GM21390 (cell line): Measurements from ENCODE around the gene COPB2.
"Not testable (repeated sequence)": the region's sequence is repeated elsewhere in the genome, so short reads cannot be mapped to it uniquely, and the experiment has no call there.

Source experiments
- ATAC-seq: cut with Tn5 transposase; IDR thresholded peaks from one replicate; pipeline ENCODE4 v1.9.1; 2021; ENCODE audit not compliant: unreplicated experiment

Gene COPB2

DNA sequence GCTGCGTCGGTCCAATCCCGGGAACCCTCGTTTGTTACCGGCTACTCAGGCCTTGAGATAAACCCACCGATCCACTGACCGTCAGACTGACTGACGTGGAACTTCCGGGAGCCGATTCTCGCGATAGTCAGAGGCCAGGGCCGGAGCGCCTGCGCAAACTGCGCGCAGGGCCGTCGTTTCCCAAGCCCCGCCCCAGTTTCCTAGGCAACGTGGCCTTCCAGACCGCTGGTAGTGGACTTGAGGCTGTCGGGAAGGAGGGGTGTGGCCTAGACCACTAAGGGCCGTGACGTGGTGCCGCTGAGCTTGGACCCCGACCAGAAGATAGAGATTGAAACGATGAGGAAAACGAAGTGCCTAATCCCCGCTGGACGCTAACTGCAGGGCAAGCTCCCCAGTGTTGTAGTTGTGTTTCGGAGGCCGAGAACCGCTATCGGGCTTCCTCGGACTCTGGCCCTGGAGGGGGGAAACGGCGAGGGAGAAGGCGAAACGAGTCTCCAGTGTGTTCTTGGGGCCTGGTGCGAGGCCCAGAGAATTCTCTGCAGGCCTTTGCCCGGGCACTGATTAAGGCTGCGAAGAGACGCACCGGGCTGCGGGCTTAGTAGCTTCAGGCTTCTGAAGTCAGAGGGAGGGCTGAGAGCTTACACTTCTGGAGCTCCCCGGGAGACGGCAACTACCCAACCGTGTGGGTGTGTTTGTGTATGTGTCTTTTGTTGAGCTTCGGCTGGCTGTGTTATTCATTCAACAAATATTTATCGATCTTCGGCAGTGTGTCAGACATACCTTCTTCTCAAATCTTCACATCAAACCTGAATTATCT, at the start of gene COPB2:
TSS of gene COPB2 (minus strand) at position 96 of the 817 bp plus-strand sequence. CDS start 97 bp downstream, outside the sequence.
- peak; percentile 98 for ATAC-seq

DNA sequence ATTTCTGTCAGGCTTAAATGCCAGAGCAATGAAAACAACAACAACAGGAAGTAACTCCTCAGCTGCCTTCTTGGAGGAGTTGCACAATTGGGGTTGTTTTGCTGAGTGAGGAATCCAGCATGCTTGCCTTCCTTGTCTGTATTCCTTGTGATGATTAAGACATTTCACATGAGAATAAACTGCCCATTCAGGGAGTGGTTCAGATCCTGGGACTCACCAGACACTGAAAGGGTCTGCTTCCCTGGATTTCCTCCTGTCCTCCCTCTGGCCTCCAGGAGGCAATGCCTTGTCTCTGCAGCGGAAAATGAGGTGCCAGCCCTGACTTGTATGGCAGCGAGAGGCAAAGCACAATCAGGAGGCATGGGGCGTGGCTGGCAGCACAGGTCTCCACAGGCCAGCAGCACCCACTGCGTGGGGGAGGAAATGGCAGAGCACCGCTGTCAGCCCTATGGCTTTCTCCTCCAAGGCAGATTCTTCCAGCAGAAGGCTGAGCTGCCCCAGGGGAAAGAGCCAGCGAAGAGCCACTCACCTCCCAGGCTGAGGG, 45.4 kb upstream of the COPB2 start:
- ATAC-seq = no peak

- ATAC-seq = no peak
Observed at GRCh38 chr3:139434228-139434627, 44.8 kb upstream of the COPB2 start.

DNA sequence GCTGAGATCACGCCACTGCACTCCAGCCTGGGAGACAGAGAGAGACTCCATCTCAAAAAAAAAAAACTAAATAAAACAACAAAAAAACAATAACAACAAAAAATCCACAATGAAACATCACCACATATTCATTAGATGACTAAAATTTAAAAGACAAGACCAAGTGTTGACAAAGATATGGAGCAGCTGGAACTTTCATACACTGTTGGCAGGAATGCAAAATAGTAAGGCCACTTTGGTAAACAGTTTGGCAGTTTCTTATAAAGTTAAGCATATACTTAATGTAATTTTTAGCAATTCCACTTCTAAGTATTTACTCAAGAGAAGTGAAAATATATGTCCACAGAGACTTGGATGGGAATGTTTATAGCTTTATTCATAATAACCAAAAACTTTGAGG, 43.6 kb upstream of the COPB2 start:
- no peak for ATAC-seq

DNA sequence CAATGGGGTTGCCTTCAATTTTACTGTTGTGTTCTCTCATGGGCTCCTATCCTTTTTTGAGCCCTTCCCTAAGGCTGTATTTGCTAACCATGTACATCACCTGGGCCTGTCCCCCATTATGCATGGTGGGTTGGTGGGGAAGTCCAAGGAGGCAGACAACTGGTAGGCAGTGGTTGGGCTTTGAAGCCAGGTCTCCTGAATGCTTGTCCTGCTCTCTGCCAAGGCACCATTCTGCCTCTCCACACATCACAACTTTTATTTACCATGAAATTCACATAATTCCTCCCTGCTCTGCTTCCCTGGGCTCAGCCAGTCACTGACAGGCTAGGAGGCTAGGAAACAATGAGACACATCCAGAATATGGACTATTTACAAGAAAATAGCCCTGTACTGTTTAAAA, 41.0 kb upstream of the COPB2 start:
- ATAC-seq = no peak

DNA sequence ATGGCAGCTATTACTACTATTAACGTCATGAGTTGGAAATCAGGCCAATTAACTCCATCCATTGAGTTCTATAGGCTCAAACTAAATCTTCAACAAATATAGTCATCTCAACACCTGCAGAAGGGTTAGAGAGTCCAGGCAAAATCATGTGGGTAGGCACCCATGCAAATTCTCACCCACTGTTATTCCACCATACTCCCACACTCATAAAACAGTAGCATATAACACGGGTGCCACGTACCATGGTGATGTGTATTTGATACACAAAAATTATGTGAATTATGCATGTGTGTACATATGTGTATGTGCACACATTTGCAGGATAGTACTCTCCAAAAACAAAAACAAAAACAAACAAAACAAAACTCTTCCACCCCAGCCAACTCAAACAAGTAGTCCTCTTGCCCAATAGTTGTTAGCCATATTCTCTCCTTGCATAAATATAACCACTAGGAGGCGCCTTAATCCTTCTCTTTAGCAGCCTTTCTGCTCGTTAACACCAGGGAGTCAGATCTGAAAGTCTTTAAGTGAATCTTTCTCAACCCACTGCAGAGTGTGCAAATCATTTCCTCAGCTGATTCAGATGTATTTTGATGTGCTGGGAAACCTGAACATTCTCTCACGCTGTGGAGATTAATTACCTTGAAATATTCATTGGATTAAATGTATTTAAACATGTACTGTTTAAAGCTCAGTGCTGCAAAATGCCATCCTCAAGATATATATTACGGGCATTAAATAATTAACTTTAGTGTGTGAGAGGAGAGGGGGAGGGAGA, 38.0 kb upstream of the COPB2 start:
- ATAC-seq = peak; percentile 86

DNA sequence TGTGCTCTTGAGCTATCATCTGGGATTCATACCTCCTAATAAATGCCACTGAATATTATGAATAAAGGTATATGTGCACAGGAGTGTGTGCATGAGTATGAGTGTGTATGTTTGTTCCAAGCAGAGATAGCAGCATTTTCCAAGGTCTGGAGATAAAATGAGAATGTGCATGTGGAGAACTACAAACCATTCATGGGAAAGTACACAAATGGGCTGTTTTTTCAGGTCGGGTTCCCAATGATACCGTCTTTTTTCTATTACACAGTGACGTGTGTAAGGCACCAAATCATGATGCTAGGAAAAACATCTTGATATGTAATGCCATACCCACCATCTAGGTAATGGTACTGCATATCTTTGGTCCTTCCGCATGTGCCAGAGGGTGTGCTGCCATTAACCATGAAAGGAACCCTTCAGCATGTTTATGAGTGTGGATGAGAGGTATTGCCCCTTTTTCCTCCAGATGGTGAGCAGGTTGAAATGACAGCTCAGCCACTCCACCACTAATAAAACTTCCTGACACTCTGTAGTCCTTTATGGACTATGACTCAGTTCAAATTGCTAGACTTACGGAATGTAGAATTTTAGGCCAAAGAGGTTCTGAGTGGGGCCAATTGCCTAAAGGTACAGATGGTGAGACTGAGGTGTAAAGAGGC, 36.4 kb upstream of the COPB2 start:
- no peak for ATAC-seq

- no peak for ATAC-seq
Observed at GRCh38 chr3:139423232-139423631, 33.8 kb upstream of the COPB2 start.

DNA sequence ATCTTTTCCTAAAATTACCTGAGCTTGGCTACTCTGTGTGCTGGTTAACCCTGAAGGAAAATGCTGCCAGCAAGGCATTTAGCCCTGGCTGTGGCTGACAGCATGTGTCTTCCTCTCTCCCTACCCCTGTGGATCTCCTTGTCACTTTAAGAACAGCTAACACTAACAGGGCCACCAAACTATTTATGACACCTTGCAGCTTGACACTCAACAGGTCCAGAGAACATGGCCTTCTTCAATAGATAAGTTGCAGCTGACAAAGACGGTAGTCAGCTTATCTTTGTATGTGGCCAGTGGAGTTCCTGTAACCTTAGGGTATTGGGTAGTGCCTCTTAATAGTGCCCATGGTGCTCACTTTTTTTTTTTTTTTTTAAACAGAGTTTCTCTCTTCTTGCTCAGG, 32.0 kb upstream of the COPB2 start:
- no peak for ATAC-seq

DNA sequence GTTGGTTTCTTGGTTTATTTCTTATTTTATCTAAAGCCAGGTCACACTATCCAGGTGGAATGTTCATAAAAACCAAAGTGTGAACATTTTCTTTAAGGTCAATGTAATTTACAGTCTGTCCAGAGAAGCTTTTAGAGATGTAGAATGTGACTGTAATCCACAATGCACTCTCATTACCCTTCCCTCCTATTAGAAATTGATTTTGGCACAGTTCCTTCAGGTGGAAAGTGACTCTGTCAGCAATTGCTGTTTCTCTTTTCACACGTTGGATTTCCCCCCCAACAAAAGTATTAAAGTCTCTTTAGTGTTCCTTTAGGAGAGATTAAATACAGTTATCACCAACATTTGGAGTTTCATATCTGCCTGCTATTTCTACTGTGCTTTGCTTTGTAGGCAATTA, 31.6 kb upstream of the COPB2 start:
- no peak for ATAC-seq

DNA sequence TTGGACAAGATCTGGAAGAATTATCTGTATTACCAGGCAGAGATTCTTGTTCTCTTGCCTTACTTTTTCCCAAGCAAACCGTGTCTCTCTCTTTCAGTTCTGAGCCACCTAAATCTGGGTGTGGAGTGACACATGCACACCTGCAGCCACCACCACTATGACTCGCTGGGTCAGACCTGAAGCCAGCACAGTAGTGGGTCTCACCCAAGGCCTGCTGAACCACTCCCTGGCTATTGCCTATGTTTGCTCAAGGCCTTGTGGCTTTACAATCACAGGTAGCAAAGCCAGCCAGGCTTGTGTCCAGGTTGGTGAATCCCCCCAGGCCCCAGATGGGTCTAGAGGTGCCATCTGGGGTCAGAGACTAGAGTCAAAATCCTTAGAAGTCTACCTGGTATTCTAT, 28.7 kb upstream of the COPB2 start:
- no peak for ATAC-seq

DNA sequence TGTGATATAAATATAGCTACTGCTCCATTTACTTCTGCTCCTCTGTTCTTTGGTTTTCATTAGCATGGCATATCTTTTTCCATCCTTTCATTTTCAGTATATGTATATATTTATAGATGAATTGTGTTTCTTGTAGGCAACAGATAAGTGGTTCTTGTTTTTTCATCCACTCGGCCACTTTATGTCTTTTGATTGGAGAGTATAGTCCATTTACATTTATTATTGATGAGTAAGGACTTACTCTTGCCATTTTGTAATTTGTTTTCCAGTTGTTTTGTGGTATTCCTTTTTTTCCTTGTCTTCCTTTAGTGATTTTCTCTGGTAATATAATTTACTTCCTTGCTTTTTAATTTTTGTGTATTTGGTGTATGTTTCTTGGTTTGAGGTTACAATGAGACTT, 26.8 kb upstream of the COPB2 start:
- ATAC-seq = no peak

DNA sequence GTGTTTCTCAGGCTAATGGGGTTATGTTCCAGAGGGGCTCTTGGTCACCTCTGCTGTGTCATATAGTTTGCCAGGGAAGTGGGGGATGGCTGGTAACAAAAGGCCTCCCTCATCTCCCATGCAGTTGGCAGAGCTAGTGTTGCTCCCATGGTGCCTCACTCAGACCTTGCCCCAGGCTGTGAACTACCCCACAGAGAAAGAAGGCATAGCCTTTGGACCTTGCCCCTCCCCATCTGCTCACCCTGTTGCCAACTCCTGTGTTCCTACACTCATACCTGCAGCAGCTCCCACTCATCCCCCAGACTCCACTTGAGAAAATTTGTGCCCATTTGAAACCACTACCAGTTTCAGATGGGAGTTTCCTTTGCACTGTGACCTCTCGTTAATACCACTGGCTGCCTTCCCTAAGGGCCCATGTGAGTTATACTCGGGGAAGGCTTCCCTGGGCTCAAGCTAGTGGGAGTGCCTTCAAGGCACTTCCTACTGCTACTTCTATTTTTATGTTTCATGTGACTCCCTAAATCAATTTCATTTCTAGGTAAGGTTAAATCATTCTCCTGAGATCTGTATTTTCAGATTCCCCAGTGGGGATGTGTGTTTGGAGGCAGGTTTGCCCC, 25.3 kb upstream of the COPB2 start:
- no peak for ATAC-seq

GRCh38 chr3:139412891-139413290, 23.4 kb upstream of the COPB2 start:
- ATAC-seq = not testable (repeated sequence)

GRCh38 chr3:139401155-139401554, 11.7 kb upstream of the COPB2 start:
- ATAC-seq = not testable (repeated sequence)

GRCh38 chr3:139396707-139397106, 7.3 kb upstream of the COPB2 start:
- no peak for ATAC-seq

DNA sequence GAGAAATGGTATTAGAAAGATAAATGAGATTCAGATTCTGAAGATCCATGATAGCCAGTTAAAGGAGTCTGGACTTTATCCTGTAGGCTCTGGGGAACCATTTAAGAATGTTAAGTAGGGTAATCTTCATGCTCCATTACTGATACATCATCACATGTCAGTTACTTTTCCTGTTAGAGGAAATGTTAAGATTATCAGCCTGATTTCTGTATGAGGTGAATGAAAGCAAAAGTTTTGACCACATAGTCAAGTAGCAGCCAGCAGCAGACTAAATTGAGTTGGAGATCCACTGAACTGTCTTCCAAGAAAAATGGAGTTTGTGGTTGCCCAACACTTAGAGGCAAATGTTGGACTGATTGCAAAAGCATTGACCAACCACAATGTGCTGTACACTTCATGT, 4.7 kb upstream of the COPB2 start:
- no peak for ATAC-seq

DNA sequence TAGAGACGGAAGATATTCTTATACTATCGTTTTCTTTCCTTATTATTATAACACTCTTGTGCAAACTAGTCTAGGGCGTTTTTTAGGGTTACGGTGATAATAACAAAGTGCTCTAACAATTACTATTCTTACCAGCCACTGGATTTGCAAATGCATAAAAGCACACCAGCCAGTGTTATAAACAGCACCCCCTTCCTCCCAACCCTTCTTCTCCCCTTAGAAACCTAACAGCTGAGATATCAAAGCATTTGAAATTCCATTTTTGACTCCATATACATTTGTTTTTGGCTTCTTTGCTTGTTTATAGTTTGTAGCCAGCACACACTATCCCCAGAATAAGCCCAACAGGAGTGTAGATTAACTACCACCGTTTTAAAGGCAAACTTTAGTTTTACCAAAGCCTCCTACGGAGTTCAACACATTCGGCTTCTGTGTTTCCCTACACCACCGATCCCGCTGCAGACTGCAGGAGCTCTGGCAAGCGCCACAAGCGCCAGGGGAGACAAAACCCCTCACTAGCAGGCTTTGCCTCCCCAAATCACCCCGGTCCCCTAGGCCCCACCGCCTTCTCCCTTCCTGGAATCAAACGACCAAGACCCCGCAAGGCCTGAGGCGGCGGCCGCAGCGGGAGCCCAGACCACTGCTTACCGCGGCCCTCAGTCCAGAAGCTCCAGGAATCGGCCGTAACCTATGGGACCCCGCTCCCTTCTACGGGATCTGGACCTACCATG, 461 bp downstream of the COPB2 start:
- peak; percentile 9 for ATAC-seq

DNA sequence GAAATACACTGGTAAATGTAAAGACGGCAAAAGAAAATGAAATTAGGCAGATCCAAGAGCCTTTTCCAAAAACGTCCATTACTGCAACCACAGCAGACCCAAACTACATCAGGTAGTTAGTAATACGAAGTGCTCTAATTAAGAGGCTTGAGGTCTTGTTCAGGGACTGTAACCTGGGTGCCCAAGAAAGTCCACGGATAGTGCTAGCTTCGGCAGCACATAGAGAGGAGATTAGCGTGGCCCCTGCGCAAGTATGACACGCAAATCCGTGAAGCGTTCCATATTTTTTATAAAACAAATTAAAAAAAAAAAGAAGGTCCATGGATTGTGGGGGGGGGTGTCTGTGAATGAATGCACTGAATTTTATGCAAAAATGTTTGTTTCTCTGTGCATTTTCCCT, 1.4 kb downstream of the COPB2 start:
- no peak for ATAC-seq

DNA sequence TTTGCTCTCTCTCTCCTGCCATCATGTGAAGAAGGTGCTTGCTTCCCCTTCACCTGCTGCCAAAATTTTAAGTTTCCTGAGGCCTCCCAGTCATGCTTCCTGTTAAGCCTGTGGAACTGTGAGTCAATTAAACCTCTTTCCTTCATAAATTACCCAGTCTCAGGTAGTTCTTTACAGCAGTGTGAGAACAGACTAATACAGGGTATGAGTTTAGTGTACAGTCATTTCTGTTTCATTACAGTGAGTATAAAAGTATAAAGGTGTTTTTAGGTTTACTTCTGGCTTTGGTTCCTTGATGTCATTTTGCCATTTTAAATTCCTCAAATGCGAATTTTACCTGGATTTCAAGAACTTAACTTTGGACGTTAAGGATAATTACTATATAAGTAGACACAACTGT, 7.2 kb downstream of the COPB2 start:
- not testable (repeated sequence) for ATAC-seq
